Trophoblast cell (in vitro differentiated cells and primary cell): ENCODE measurements around the gene TNP2.

Experiments used
- DNase-seq, 2 donors: peaks; one replicate each; pipeline ENCODE4 v3.0.0-alpha.2; 2016
- H2AFZ ChIP-seq: 2 replicates; pipeline ENCODE4 v1.6.1; 2013; ENCODE audit warnings: low read length, moderate library complexity, mild to moderate bottlenecking; ENCODE audit not compliant: insufficient read depth, poor library complexity
- H2AK5ac ChIP-seq: 2 replicates; pipeline ENCODE4 v1.6.1; 2013; ENCODE audit warnings: mild to moderate bottlenecking, low read length
- H2BK120ac ChIP-seq: 2 replicates; pipeline ENCODE4 v1.6.1; 2013; ENCODE audit warnings: low read length, mild to moderate bottlenecking, moderate library complexity; ENCODE audit not compliant: insufficient read depth, poor library complexity
- H2BK12ac ChIP-seq: 2 replicates; pipeline ENCODE4 v1.6.1; 2013; ENCODE audit warnings: mild to moderate bottlenecking, low read length, moderate library complexity
- H2BK5ac ChIP-seq: 2 replicates; pipeline ENCODE4 v1.6.1; 2013; ENCODE audit warnings: low read length, low read depth, moderate library complexity, mild to moderate bottlenecking; ENCODE audit not compliant: poor library complexity
- H3K14ac ChIP-seq: 2 replicates; pipeline ENCODE4 v1.6.1; 2013; ENCODE audit warnings: mild to moderate bottlenecking, low read length
- H3K18ac ChIP-seq: 2 replicates; pipeline ENCODE4 v1.6.1; 2013; ENCODE audit warnings: mild to moderate bottlenecking, low read length
- H3K23ac ChIP-seq: 2 replicates; pipeline ENCODE4 v1.6.1; 2013; ENCODE audit warnings: low read length
- H3K27ac ChIP-seq: 2 replicates; pipeline ENCODE4 v1.5.1; 2013; ENCODE audit warnings: low read depth, mild to moderate bottlenecking, inconsistent platforms, low read length, moderate library complexity
- H3K27me3 ChIP-seq: 2 replicates; pipeline ENCODE4 v1.6.1; 2013; ENCODE audit warnings: inconsistent platforms, mild to moderate bottlenecking, low read length, moderate library complexity; ENCODE audit not compliant: insufficient read depth
- H3K36me3 ChIP-seq, 2 experiments: 1 replicate in 1 of 2; 2 replicates in 1 of 2; pipeline ENCODE4 v1.6.1; 2013; ENCODE audit warnings: low read length in 2 of 2, mild to moderate bottlenecking in 2 of 2, moderate library complexity in 1 of 2; ENCODE audit not compliant: insufficient read depth in 2 of 2, control insufficient read depth in 1 of 2
- H3K4ac ChIP-seq: 2 replicates; pipeline ENCODE4 v1.6.1; 2013; ENCODE audit warnings: low read depth, mild to moderate bottlenecking, low read length, moderate library complexity
- H3K4me1 ChIP-seq, 2 experiments: 1 replicate in 1 of 2; 2 replicates in 1 of 2; pipeline ENCODE4 v1.6.1; 2013; ENCODE audit warnings: low read length in 2 of 2, mild to moderate bottlenecking in 2 of 2, moderate library complexity in 1 of 2; ENCODE audit not compliant: insufficient read depth in 2 of 2, control insufficient read depth in 1 of 2
- H3K4me2 ChIP-seq: 2 replicates; pipeline ENCODE4 v1.6.1; 2013; ENCODE audit warnings: inconsistent platforms, mild to moderate bottlenecking, low read length, moderate library complexity
- H3K4me3 ChIP-seq: 2 replicates; pipeline ENCODE4 v1.5.1; 2013; ENCODE audit warnings: mild to moderate bottlenecking, low read depth, low read length, inconsistent platforms
- H3K79me1 ChIP-seq: one replicate; pipeline ENCODE4 v1.6.1; 2013; ENCODE audit warnings: low read length
- H3K79me2 ChIP-seq: 2 replicates; pipeline ENCODE4 v1.6.1; 2013; ENCODE audit warnings: low read length, mild to moderate bottlenecking; ENCODE audit not compliant: control insufficient read depth, insufficient read depth, poor library complexity
- H3K9ac ChIP-seq: 2 replicates; pipeline ENCODE4 v1.6.1; 2013; ENCODE audit warnings: mild to moderate bottlenecking, low read length
- H3K9me3 ChIP-seq: 2 replicates; pipeline ENCODE4 v1.6.1; 2013; ENCODE audit warnings: low read depth, mild to moderate bottlenecking, control low read depth, inconsistent platforms, low read length; ENCODE audit not compliant: insufficient read depth
- H4K12ac ChIP-seq: 2 replicates; pipeline ENCODE4 v1.6.1; 2013; ENCODE audit warnings: low read depth, mild to moderate bottlenecking, low read length, moderate library complexity
- H4K8ac ChIP-seq: 2 replicates; pipeline ENCODE4 v1.6.1; 2013; ENCODE audit warnings: low read depth, mild to moderate bottlenecking, low read length, moderate library complexity
- H4K91ac ChIP-seq: one replicate; pipeline ENCODE4 v1.6.1; 2013; ENCODE audit warnings: low read depth, mild to moderate bottlenecking, low read length, moderate library complexity
- WGBS: extraction: QIAGEN DNeasy Blood & Tissue Kit; methylation state at CpG from one replicate; pipeline ENCODE4 v1.1.7; 2013; ENCODE audit warnings: missing lambda C conversion rate; ENCODE audit not compliant: insufficient read length, insufficient coverage; ENCODE audit errors: extremely low coverage; 5-methylcytosine and 5-hydroxymethylcytosine counted together

The TNP2 gene

GRCh38 chr16:11233727-11234376, 35.3 kb downstream of the TNP2 start:
- no peak overlapping the region for H3K4me3 ChIP-seq
- no peak overlapping the region for H4K91ac ChIP-seq
- no peak overlapping the region for H2BK5ac ChIP-seq
- no peak overlapping the region for H4K8ac ChIP-seq
- WGBS: no CpG with 5 or more reads among the region's 8 CpGs
- H3K4ac ChIP-seq: no peak overlapping the region
- H2BK12ac ChIP-seq: no peak overlapping the region
- H2BK120ac ChIP-seq: no peak overlapping the region
- no peaks in the 10 kb centered on the region for H3K4me1 ChIP-seq
- no peak overlapping the region for H2AFZ ChIP-seq
- H3K79me1 ChIP-seq: no peaks in the 10 kb centered on the region
- no peak overlapping the region for H3K4me2 ChIP-seq
- H3K79me2 ChIP-seq: no peaks in the 10 kb centered on the region
- H2AK5ac ChIP-seq: no peak overlapping the region
- H3K9me3 ChIP-seq: no peaks in the 10 kb centered on the region
- H3K23ac ChIP-seq: no peak overlapping the region
- no peak overlapping the region for H3K18ac ChIP-seq
- no peaks in the 10 kb centered on the region for H3K36me3 ChIP-seq
- no peak overlapping the region for H3K14ac ChIP-seq
- H4K12ac ChIP-seq: no peak overlapping the region
- H3K9ac ChIP-seq: no peak overlapping the region
- no peak for DNase-seq
- no peaks in the 10 kb centered on the region for H3K27me3 ChIP-seq
- no peak overlapping the region for H3K27ac ChIP-seq

DNA sequence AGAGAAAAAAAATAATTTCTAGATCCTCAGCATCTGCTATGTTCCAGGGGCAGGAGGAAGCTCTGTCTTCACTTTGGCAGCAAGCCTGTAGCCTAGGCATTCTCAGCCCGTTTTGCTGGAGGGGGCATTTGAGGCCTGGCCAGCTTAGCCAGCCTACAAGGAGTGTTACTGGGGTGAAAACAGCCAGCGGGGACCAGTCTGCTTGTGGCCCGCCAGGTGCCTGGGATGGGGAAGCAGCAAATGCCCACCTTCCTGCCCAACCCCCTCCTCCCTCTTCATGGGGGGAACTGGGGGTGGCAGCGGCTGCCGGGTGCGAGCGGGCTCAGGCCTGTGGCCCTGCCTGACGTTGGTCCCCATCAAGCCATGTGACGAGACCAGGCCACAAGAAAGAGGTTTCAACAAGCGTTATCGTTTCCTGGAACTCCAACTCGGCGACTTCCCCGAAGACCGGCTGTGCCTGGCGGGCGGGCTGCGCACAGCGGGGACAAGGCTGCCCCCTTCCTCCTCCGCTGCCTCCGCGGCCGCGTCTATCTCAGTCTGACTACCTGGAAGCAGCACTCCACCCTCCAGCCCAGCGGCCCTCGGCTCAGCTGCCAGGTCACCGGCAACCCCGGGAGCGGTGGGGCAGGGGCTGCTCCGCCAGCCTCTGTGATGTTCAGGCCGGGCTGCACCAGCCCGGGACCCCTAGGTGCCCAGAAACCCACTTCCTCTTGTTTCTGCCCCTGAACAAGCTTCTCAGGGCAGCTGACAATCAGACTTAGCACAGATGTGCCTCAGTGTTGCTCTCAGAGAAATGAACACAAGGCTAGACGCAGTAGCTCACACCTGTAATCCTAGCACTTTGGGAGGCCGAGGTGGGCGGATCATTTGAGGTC, 36.0 kb downstream of the TNP2 start:
- Histone ChIP-seq H3K18ac (no peak overlapping the region), H3K4me1 (no peaks in the 10 kb centered on the region), H3K79me2 (no peaks in the 10 kb centered on the region), H3K9me3 (no peaks in the 10 kb centered on the region), H2BK120ac (no peak overlapping the region), H2AK5ac (no peak overlapping the region), H3K9ac (no peak overlapping the region), H3K14ac (no peak overlapping the region), H3K36me3 (no peaks in the 10 kb centered on the region), H3K79me1 (no peaks in the 10 kb centered on the region), H2AFZ (no peak overlapping the region), H4K8ac (no peak overlapping the region), H2BK5ac (no peak overlapping the region), H3K4me2 (no peak overlapping the region), H3K4me3 (no peak overlapping the region), H4K91ac (no peak overlapping the region), H3K27me3 (no peaks in the 10 kb centered on the region), H3K4ac (no peak overlapping the region), H2BK12ac (no peak overlapping the region), H4K12ac (no peak overlapping the region), H3K23ac (no peak overlapping the region), H3K27ac (no peak overlapping the region)
- WGBS: no CpG with 5 or more reads among the region's 35 CpGs
- no peak for DNase-seq

DNA sequence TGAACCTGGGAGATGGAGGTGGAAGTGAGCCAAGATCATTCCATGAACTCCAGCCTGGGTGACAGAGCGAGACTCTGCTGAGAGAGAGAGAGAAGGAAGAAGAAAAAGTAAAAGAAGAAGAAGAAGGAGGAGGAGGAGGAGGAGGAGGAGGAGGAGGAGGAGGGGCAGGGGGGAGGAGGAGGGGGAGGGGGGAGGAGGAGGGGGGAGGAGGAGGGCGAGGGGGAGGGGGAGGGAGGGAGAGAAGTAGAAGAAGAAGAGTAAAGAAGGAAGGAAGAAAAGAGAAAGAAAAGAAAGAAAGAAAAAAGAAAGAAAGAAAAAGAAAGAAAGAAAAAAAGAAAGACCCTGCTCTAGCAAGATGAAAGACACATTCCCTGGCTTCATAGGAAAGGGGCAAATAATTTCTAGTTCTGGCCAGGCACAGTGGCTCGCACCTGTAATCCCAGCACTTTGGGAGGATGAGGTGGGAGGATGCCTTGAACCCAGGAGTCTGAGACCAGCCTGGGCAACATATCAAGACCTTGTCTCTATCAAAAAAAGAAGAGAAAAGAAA, 36.7 kb downstream of the TNP2 start:
- no peak overlapping the region for H3K14ac ChIP-seq
- H3K4me2 ChIP-seq: no peak overlapping the region
- no peak overlapping the region for H3K4me3 ChIP-seq
- H3K27ac ChIP-seq: no peak overlapping the region
- no peak for DNase-seq
- H3K36me3 ChIP-seq: no peaks in the 10 kb centered on the region
- no peak overlapping the region for H2BK5ac ChIP-seq
- no peak overlapping the region for H4K8ac ChIP-seq
- H4K12ac ChIP-seq: no peak overlapping the region
- H3K18ac ChIP-seq: no peak overlapping the region
- H3K9ac ChIP-seq: no peak overlapping the region
- H3K27me3 ChIP-seq: no peaks in the 10 kb centered on the region
- H3K4ac ChIP-seq: no peak overlapping the region
- no CpG with 5 or more reads among the region's 3 CpGs for WGBS
- no peaks in the 10 kb centered on the region for H3K79me1 ChIP-seq
- no peak overlapping the region for H2BK12ac ChIP-seq
- H4K91ac ChIP-seq: no peak overlapping the region
- no peaks in the 10 kb centered on the region for H3K79me2 ChIP-seq
- H2AFZ ChIP-seq: no peak overlapping the region
- no peaks in the 10 kb centered on the region for H3K9me3 ChIP-seq
- no peaks in the 10 kb centered on the region for H3K4me1 ChIP-seq
- no peak overlapping the region for H3K23ac ChIP-seq
- H2AK5ac ChIP-seq: no peak overlapping the region
- H2BK120ac ChIP-seq: no peak overlapping the region

GRCh38 chr16:11231367-11231970, 37.7 kb downstream of the TNP2 start:
- Histone ChIP-seq H3K36me3 (no peaks in the 10 kb centered on the region), H3K4me3 (no peak overlapping the region), H3K18ac (no peak overlapping the region), H4K8ac (no peak overlapping the region), H3K9me3 (no peaks in the 10 kb centered on the region), H4K12ac (no peak overlapping the region), H2AK5ac (no peak overlapping the region), H3K4me2 (no peak overlapping the region), H2AFZ (no peak overlapping the region), H2BK5ac (no peak overlapping the region), H3K79me1 (no peaks in the 10 kb centered on the region), H3K4me1 (no peaks in the 10 kb centered on the region), H2BK120ac (no peak overlapping the region), H2BK12ac (no peak overlapping the region), H4K91ac (no peak overlapping the region), H3K14ac (no peak overlapping the region), H3K27ac (no peak overlapping the region), H3K23ac (no peak overlapping the region), H3K79me2 (no peaks in the 10 kb centered on the region), H3K27me3 (no peaks in the 10 kb centered on the region), H3K9ac (no peak overlapping the region), H3K4ac (no peak overlapping the region)
- WGBS: no CpG with 5 or more reads among the region's 10 CpGs
- no peak for DNase-seq
